K562 (cell line): ENCODE measurements around the gene FOXL2NB. TPM values are rescaled to one million over a fixed set of nuclear protein-coding genes. Genes with fewer than 3 reads are reported as not detected.

Experiments
- ATAC-seq: fragments of 200-7000 bp; cut with Tn5 transposase; 3 replicates; pipeline ENCODE4 v1.9.1; 2020; ENCODE audit warnings: moderate library complexity
- BruUV-seq: library from RNA; stranded (reverse); fragments of 400-500 nt; replicated peaks from 2 replicates; lab custom pipeline; 2021; lab: Mats Ljungman, UMichigan
- CTCF ChIA-PET: fragments of 300-600 bp; formaldehyde crosslinking; extraction: SDS; loops from one replicate; lab custom pipeline; 2021; ENCODE audit warnings: low intra/inter-chr PET ratio; lab: Yijun Ruan, JAX
- POLR2A ChIA-PET: fragments of 300-600, 350-650 bp; sonication (Branson Sonifier 250); formaldehyde crosslinking; extraction: SDS; loops from one replicate; lab custom pipeline; 2021; ENCODE audit warnings: antibody characterized with exemption, inconsistent platforms; lab: Yijun Ruan, JAX
- DNase-seq, 4 experiments: peaks; one replicate each; pipeline versions ENCODE4 v3.0.0 to v3.0.0-alpha.2; 2011 to 2018; ENCODE audit warnings: low spot score in 3 of 4, mixed read lengths in 3 of 4; ENCODE audit errors: extremely low read depth in 1 of 4
- FAIRE-seq: peaks from 2 replicates; lab custom pipeline; 2011; peaks lifted over from hg19 to GRCh38; lab: Jason Lieb, UNC
- H2AFZ ChIP-seq: 2 replicates; pipeline ENCODE4 v1.6.0; 2011; ENCODE audit warnings: low read depth, low read length, control low read depth, inconsistent platforms
- H3K27ac ChIP-seq: fragments of 200-600 bp; 3 replicates; pipeline ENCODE4 v1.8.0; 2011; ENCODE audit warnings: low read depth, mild to moderate bottlenecking, control low read depth, inconsistent platforms, low read length, moderate library complexity, mixed read lengths; ENCODE audit errors: extremely low read depth
- H3K27me3 ChIP-seq, 2 experiments: fragments of 300-600 bp in 1 of 2; 2 replicates in 1 of 2; 3 replicates in 1 of 2; pipeline versions ENCODE4 v1.6.0 to v1.8.0; 2011; ENCODE audit warnings: inconsistent platforms in 2 of 2, low read length in 2 of 2, mild to moderate bottlenecking in 1 of 2, mixed read lengths in 1 of 2, moderate library complexity in 1 of 2; ENCODE audit not compliant: control insufficient read depth in 2 of 2, insufficient read depth in 2 of 2
- H3K36me3 ChIP-seq: fragments of 300-600 bp; 3 replicates; pipeline ENCODE4 v1.8.0; 2011; ENCODE audit warnings: mild to moderate bottlenecking, low read length, inconsistent platforms; ENCODE audit not compliant: control insufficient read depth, insufficient read depth
- H3K4me1 ChIP-seq, 2 experiments: fragments of 200-600 bp in 1 of 2; replicated peaks in 1 of 2; 2 replicates in 1 of 2; 3 replicates in 1 of 2; pipeline versions ENCODE4 v1.5.1 to v1.8.0; 2011; ENCODE audit warnings: inconsistent platforms in 2 of 2, low read length in 2 of 2, mild to moderate bottlenecking in 1 of 2, mixed read lengths in 1 of 2, moderate library complexity in 1 of 2; ENCODE audit not compliant: control insufficient read depth in 2 of 2, insufficient read depth in 2 of 2
- H3K4me2 ChIP-seq: 2 replicates; pipeline ENCODE4 v1.6.1; 2011; ENCODE audit warnings: low read length, control low read depth, inconsistent platforms, mixed read lengths; ENCODE audit not compliant: insufficient read depth
- H3K4me3 ChIP-seq: fragments of 200-600 bp; sonication (generic), shearing (Covaris generic); 2 replicates; pipeline ENCODE4 v1.5.1; 2016; ENCODE audit warnings: control low read depth, inconsistent platforms
- H3K79me2 ChIP-seq: fragments of 200-600 bp; 3 replicates; pipeline ENCODE4 v1.8.0; 2011; ENCODE audit warnings: low read length, inconsistent platforms; ENCODE audit not compliant: control insufficient read depth, insufficient read depth
- H3K9ac ChIP-seq, 2 experiments: 2 replicates each; pipeline versions ENCODE4 v1.6.0 to v1.6.1; 2011; ENCODE audit warnings: low read depth in 2 of 2, low read length in 2 of 2, control low read depth in 1 of 2, inconsistent platforms in 1 of 2, mild to moderate bottlenecking in 1 of 2, mixed read lengths in 1 of 2; ENCODE audit not compliant: insufficient read depth in 1 of 2
- H3K9me1 ChIP-seq: one replicate; pipeline ENCODE4 v1.6.0; 2011; ENCODE audit warnings: inconsistent platforms, mild to moderate bottlenecking, low read length, moderate library complexity; ENCODE audit not compliant: control insufficient read depth, insufficient read depth
- H3K9me3 ChIP-seq: replicated peaks from 2 replicates; pipeline ENCODE4 v1.5.1; 2011; ENCODE audit warnings: low read depth, low read length, inconsistent platforms; ENCODE audit not compliant: control insufficient read depth, insufficient read depth
- H4K20me1 ChIP-seq: replicated peaks from 2 replicates; pipeline ENCODE4 v1.6.1; 2011; ENCODE audit warnings: low read length, inconsistent platforms, mixed read lengths; ENCODE audit not compliant: control insufficient read depth, insufficient read depth
- CBFA2T2 ChIP-seq: fragments of 450-650 bp; conservative IDR thresholded peaks from 2 replicates; pipeline ENCODE4 v1.6.1; 2017; ENCODE audit warnings: mild to moderate bottlenecking
- DDX20 ChIP-seq: fragments of 450-650 bp; IDR thresholded peaks from 2 replicates; pipeline ENCODE4 v1.6.1; 2016; ENCODE audit warnings: missing genetic modification characterization, low read depth, mild to moderate bottlenecking, missing compliant biosample characterization, moderate library complexity
- ELF2 ChIP-seq: fragments of 250-450 bp; sonication (Bioruptor Pico); IDR thresholded peaks from 2 replicates; pipeline ENCODE4 v1.5.0; 2021; ENCODE audit warnings: mild to moderate bottlenecking
- ESRRB ChIP-seq: fragments of 250-450 bp; sonication (Bioruptor Pico); IDR thresholded peaks from 2 replicates; pipeline ENCODE4 v1.5.0; 2020; ENCODE audit warnings: mild to moderate bottlenecking, moderate library complexity, borderline replicate concordance
- IRF2 ChIP-seq: sonication (generic); formaldehyde crosslinking; IDR thresholded peaks from 2 replicates; pipeline ENCODE4 v1.8.1; 2022; ENCODE audit warnings: mild to moderate bottlenecking, missing genetic modification reagents
- KDM4B ChIP-seq, 2 experiments: fragments of 450-650 bp in 1 of 2; sonication (generic) in 1 of 2; IDR thresholded peaks; 2 replicates each; pipeline ENCODE4 v1.6.1; 2016 to 2017; ENCODE audit warnings: borderline replicate concordance in 2 of 2, antibody characterized with exemption in 1 of 2, low read depth in 1 of 2, mild to moderate bottlenecking in 1 of 2
- NFATC3 ChIP-seq: fragments of 450-650 bp; IDR thresholded peaks from 2 replicates; pipeline ENCODE4 v1.6.1; 2017; ENCODE audit warnings: mild to moderate bottlenecking
- NFRKB ChIP-seq: fragments of 450-650 bp; IDR thresholded peaks from 2 replicates; pipeline ENCODE4 v1.6.1; 2016; ENCODE audit warnings: low read depth
- RBM39 ChIP-seq: fragments of 200-400 bp; formaldehyde crosslinking; optimal IDR thresholded peaks from 2 replicates; pipeline ENCODE3; 2018; ENCODE audit warnings: low read depth, low read length
- SMARCA4 ChIP-seq: fragments of 450-650 bp; IDR thresholded peaks from 2 replicates; pipeline ENCODE4 v1.6.1; 2016
- THAP7 ChIP-seq: fragments of 250-450 bp; sonication (Bioruptor Pico); IDR thresholded peaks from 2 replicates; pipeline ENCODE4 v1.5.0; 2021
- TRIM24 ChIP-seq, 2 experiments: fragments of 450-650 bp; IDR thresholded peaks; 2 replicates each; pipeline ENCODE4 v1.6.1; 2016
- ZFP1 ChIP-seq: fragments of 450-650 bp; formaldehyde crosslinking; IDR thresholded peaks from 2 replicates; pipeline ENCODE4 v1.4.0; 2020; ENCODE audit warnings: mild to moderate bottlenecking, mixed read lengths
- ZFP30 ChIP-seq: fragments of 250-450 bp; sonication (Bioruptor Pico); IDR thresholded peaks from 2 replicates; pipeline ENCODE4 v1.8.0; 2022; ENCODE audit warnings: moderate library complexity, mild to moderate bottlenecking, inconsistent platforms, borderline replicate concordance
- ZNF184 ChIP-seq: sonication (generic); formaldehyde crosslinking; IDR thresholded peaks from 2 replicates; pipeline ENCODE4 v1.5.0; 2020; ENCODE audit warnings: missing genetic modification reagents
- ZNF384 ChIP-seq: IDR thresholded peaks from 2 replicates; pipeline ENCODE4 v1.6.1; 2012; ENCODE audit warnings: low read depth, low read length, improper control_type of control experiment
- ZNF740 ChIP-seq, 3 experiments: fragments of 200-800 bp in 1 of 3; sonication (Bioruptor generic) in 1 of 3; sonication (generic) in 1 of 3; formaldehyde crosslinking in 1 of 3; IDR thresholded peaks; 2 replicates each; pipeline versions ENCODE4 v1.6.1 to v1.8.0; 2016 to 2022; ENCODE audit warnings: mild to moderate bottlenecking in 2 of 3, missing compliant biosample characterization in 2 of 3, missing genetic modification characterization in 2 of 3, missing genetic modification reagents in 1 of 3
- WGBS: fragments of 100-300 bp; shearing (Covaris generic); methylation state at CpG from one replicate; pipeline ENCODE4 v1.1.6; 2016; ENCODE audit warnings: low coverage, mixed read lengths; ENCODE audit not compliant: insufficient coverage; ENCODE audit errors: missing lambda C conversion rate; 5-methylcytosine and 5-hydroxymethylcytosine counted together
- in situ Hi-C: fragments of 300-500 bp; cut with MboI; formaldehyde crosslinking; loops from 4 replicates; pipeline ENCODE4 v1.15.0; 2018; ENCODE audit warnings: inconsistent platforms, mixed read lengths
- intact Hi-C: fragments of 100-400 bp; cut with micrococcal nuclease; formaldehyde crosslinking; loops from 2 replicates; pipeline ENCODE4 v1.14.2; 2022
- polyA plus RNA-seq, 8 experiments: library from polyadenylated mRNA; depleted of rRNA in 4 of 8; stranded (reverse) in 5 of 8; unstranded in 3 of 8; fragments of >200 nt; fragmentation: Nextera tagmentation in 2 of 8; fragmentation: Illumina TruSeq in 1 of 8; extraction: Ambion mirVana in 2 of 8; extraction: Trizol in 1 of 8; gene quantifications; 2 replicates each; pipeline versions ENCODE4 v1.2.1 to v1.2.3, GENCODE V29; 2011 to 2014; ENCODE audit warnings: inconsistent platforms in 1 of 8, missing spikeins in 1 of 8
- total RNA-seq, 7 experiments: library from RNA; depleted of rRNA in 6 of 7; stranded (reverse); fragments of >200 nt in 6 of 7; fragmentation: Illumina TruSeq in 2 of 7; extraction: Trizol in 2 of 7; gene quantifications; 2 replicates each; pipeline versions ENCODE4 v1.2.1 to v1.2.3, GENCODE V29; 2011 to 2021; ENCODE audit warnings: low replicate concordance in 1 of 7

Gene FOXL2NB
- total and polyA plus RNA-seq, 9 of the 15 experiments (the other 6 are each of a cell fraction or from before 2014, with no cell fraction given): 0.71 to 17.4 (median 9.0) TPM

- Histone ChIP-seq H3K9me3 (no peaks in the 10 kb centered on the region), H3K27me3 (peaks cover 0 to 5% of the 10 kb centered on the region in 2 experiments; a peak in 1 of 5 replicates), H3K4me2 (no peak overlapping the region), H3K9ac (no peak overlapping the region), H3K9me1 (no peaks in the 10 kb centered on the region), H2AFZ (no peak overlapping the region), H4K20me1 (no peaks in the 10 kb centered on the region), H3K79me2 (no peaks in the 10 kb centered on the region), H3K27ac (no peak overlapping the region), H3K36me3 (no peaks in the 10 kb centered on the region), H3K4me1 (no peaks in the 10 kb centered on the region; a peak in 1 of 5 replicates), H3K4me3 (no peak overlapping the region)
- TF ChIP-seq RBM39 (no peak), ZFP1 (CRISPR knock-in tag) (no peak), ZFP30 (CRISPR knock-in tag) (no peak), IRF2 (CRISPR knock-in tag) (no peak), ELF2 (CRISPR knock-in tag) (no peak), ZNF740 (CRISPR knock-in tag; IDR thresholded peaks at IDR 0.05) (no peak), ZNF740 (tag; IDR thresholded peaks at IDR 0.05) (no peak), NFRKB (no peak), DDX20 (no peak), ZNF184 (CRISPR knock-in tag) (no peak), NFATC3 (no peak), ZNF384 (no peak), THAP7 (CRISPR knock-in tag) (no peak), CBFA2T2 (no peak), ESRRB (CRISPR knock-in tag) (no peak), TRIM24 (IDR thresholded peaks at IDR 0.05) (no peak), SMARCA4 (no peak), KDM4B (IDR thresholded peaks at IDR 0.05; ENCODE audit: borderline replicate concordance in 2 of 2, low read depth in 1 of 2) (no peak)
- CTCF ChIA-PET: no interaction called here
- BruUV-seq: no TSS peak
- WGBS: 15% methylated on average over 5 of the region's 5 CpGs
- intact Hi-C loops: no loop called here
- ATAC-seq (no peak), DNase-seq (no peak), FAIRE-seq (no peak)
- POLR2A ChIA-PET: interaction anchor here (0.5 to 0.6 kb wide), 2 partner anchors 14 to 189 kb away, joined by 4 to 5 read pairs; no protein-coding TSS in a partner anchor
- in situ Hi-C loops: no loop called here
These were observed 25.9 kb downstream of the FOXL2NB start for GRCh38 chr3:138972941-138973340.
